Left kidney (tissue), 2 donors: ENCODE results near the gene IQGAP2. TPM values are rescaled to one million over a fixed set of nuclear protein-coding genes. Genes with fewer than 3 reads are reported as not detected.

ENCODE experiments used
- DNase-seq: peaks from one replicate; pipeline ENCODE4 v3.0.0-alpha.2; 2013
- polyA plus RNA-seq: library from polyadenylated mRNA; unstranded; fragments of 120-200 nt; gene quantifications from one replicate; pipeline ENCODE4 v1.2.1, GENCODE V29; 2013; ENCODE audit not compliant: insufficient read length

Gene IQGAP2
- polyA plus RNA-seq, 1 donor = 77.6 TPM

GRCh38 chr5:76607353-76607871 lies 204.3 kb downstream of the IQGAP2 start:
- peak; percentile 52 for DNase-seq

- peak; percentile 37 for DNase-seq
Observed at GRCh38 chr5:76608833-76609232, 205.7 kb downstream of the IQGAP2 start.

- no peak for DNase-seq
Observed at GRCh38 chr5:76610196-76610595, 207.1 kb downstream of the IQGAP2 start.

- no peak for DNase-seq
Observed at GRCh38 chr5:76612942-76613341, 209.9 kb downstream of the IQGAP2 start.

- no peak for DNase-seq
Observed at GRCh38 chr5:76615759-76616158, 212.7 kb downstream of the IQGAP2 start.

GRCh38 chr5:76616206-76616605 lies 213.1 kb downstream of the IQGAP2 start:
- no peak for DNase-seq

- DNase-seq = no peak
Observed at GRCh38 chr5:76617229-76617628, 214.1 kb downstream of the IQGAP2 start.

GRCh38 chr5:76617675-76618074 lies 214.6 kb downstream of the IQGAP2 start:
- no peak for DNase-seq

- no peak for DNase-seq
Observed at GRCh38 chr5:76620166-76620565, 217.1 kb downstream of the IQGAP2 start.

- DNase-seq = no peak
Observed at GRCh38 chr5:76622076-76622475, 219.0 kb downstream of the IQGAP2 start.

- DNase-seq = no peak
Observed at GRCh38 chr5:76622973-76623596, 220.0 kb downstream of the IQGAP2 start, which contains the start of gene F2RL2. Gene F2RL2, minus strand, starts transcription at chr5:76623403. Its CDS starts 173 bp downstream, at chr5:76623230.

GRCh38 chr5:76625087-76625815 lies 222.2 kb downstream of the IQGAP2 start:
- no peak for DNase-seq

- DNase-seq = no peak
Observed at GRCh38 chr5:76626738-76627137, 223.7 kb downstream of the IQGAP2 start.

GRCh38 chr5:76634661-76635060 lies 231.6 kb downstream of the IQGAP2 start:
- DNase-seq = no peak

GRCh38 chr5:76637490-76637889 lies 234.4 kb downstream of the IQGAP2 start:
- no peak for DNase-seq

- no peak for DNase-seq
Observed at GRCh38 chr5:76638479-76638878, 235.4 kb downstream of the IQGAP2 start.

GRCh38 chr5:76641514-76642120 lies 238.5 kb downstream of the IQGAP2 start:
- DNase-seq = peak; percentile 75

- no peak for DNase-seq
Observed at GRCh38 chr5:76642390-76643040, 239.4 kb downstream of the IQGAP2 start.

GRCh38 chr5:76643371-76643770 lies 240.3 kb downstream of the IQGAP2 start:
- no peak for DNase-seq

GRCh38 chr5:76649140-76649539 lies 246.1 kb downstream of the IQGAP2 start:
- DNase-seq = no peak

- no peak for DNase-seq
Observed at GRCh38 chr5:76652809-76653414, 249.8 kb downstream of the IQGAP2 start.

- DNase-seq = no peak
Observed at GRCh38 chr5:76657091-76657490, 254.0 kb downstream of the IQGAP2 start.
